Testis (tissue), 3 donors: ENCODE data around the gene CCDC116. TPM values are rescaled to one million over a fixed set of nuclear protein-coding genes. Genes with fewer than 3 reads are reported as not detected.

Experiments
- DNase-seq: peaks from one replicate; pipeline ENCODE4 v3.0.0-alpha.2; 2019
- H3K27ac ChIP-seq, 2 donors: fragments of 200-600 bp; sonication (generic); one replicate each; pipeline ENCODE4 v1.5.1; 2019
- H3K27me3 ChIP-seq: fragments of 200-600 bp; sonication (generic); one replicate; pipeline ENCODE4 v1.5.1; 2019
- H3K36me3 ChIP-seq: fragments of 200-600 bp; sonication (generic); one replicate; pipeline ENCODE4 v1.5.1; 2017; ENCODE audit warnings: low read depth; ENCODE audit errors: missing control alignments
- H3K4me1 ChIP-seq: fragments of 200-600 bp; sonication (generic); one replicate; pipeline ENCODE4 v1.5.1; 2019
- H3K4me3 ChIP-seq, 2 donors: fragments of 200-600 bp; sonication (generic); one replicate each; pipeline ENCODE4 v1.5.1; 2017 to 2019
- H3K9me3 ChIP-seq: fragments of 200-600 bp; sonication (generic); one replicate; pipeline ENCODE4 v1.5.1; 2017
- POLR2A ChIP-seq: fragments of 450-650 bp; IDR thresholded peaks from one replicate; pipeline ENCODE4 v1.6.1; 2017; ENCODE audit warnings: antibody characterized with exemption, mild to moderate bottlenecking, moderate library complexity
- WGBS, 2 donors: methylation state at CpG; one replicate each; pipeline ENCODE4 v1.1.5; 2018; 5-methylcytosine and 5-hydroxymethylcytosine counted together
- intact Hi-C: fragments of 100-400 bp; cut with DNase I; formaldehyde crosslinking; loops from one replicate; pipeline ENCODE4 v1.15.1; 2023; ENCODE audit warnings: low total_unique reads
- polyA plus RNA-seq: library from polyadenylated mRNA; stranded (reverse); fragments of 350-450 nt; fragmentation: Illumina TruSeq; extraction: RNeasy Lipid Tissue Mini Kit (QIAGEN cat#74804); gene quantifications from one replicate; pipeline ENCODE4 v1.2.3, GENCODE V29; 2014; ENCODE audit warnings: low read depth, low replicate concordance; ENCODE audit not compliant: insufficient read depth
- total RNA-seq, 2 donors: library from RNA; depleted of rRNA; stranded (reverse); fragments of >200 nt; gene quantifications; one replicate each; pipeline ENCODE4 v1.2.3, GENCODE V29; 2016
- TF ChIP-seq, protein P1 (sequence below), 3 experiments: fragments of 450-650 bp in 2 of 3; fragments of 200-600 bp in 1 of 3; sonication (generic) in 1 of 3; IDR thresholded peaks; one replicate each; pipeline ENCODE4 v1.5.1; 2016 to 2019; ENCODE audit warnings: antibody characterized with exemption in 3 of 3, mild to moderate bottlenecking in 2 of 3, moderate library complexity in 1 of 3

The CCDC116 gene
- total and polyA plus RNA-seq, 3 donors from 2014 or later = 16.0 to 54.0 (median 28.6) TPM

GRCh38 chr22:21680830-21681565 is 48.4 kb downstream of the CCDC116 start:
- TF ChIP-seq, protein P1, sequence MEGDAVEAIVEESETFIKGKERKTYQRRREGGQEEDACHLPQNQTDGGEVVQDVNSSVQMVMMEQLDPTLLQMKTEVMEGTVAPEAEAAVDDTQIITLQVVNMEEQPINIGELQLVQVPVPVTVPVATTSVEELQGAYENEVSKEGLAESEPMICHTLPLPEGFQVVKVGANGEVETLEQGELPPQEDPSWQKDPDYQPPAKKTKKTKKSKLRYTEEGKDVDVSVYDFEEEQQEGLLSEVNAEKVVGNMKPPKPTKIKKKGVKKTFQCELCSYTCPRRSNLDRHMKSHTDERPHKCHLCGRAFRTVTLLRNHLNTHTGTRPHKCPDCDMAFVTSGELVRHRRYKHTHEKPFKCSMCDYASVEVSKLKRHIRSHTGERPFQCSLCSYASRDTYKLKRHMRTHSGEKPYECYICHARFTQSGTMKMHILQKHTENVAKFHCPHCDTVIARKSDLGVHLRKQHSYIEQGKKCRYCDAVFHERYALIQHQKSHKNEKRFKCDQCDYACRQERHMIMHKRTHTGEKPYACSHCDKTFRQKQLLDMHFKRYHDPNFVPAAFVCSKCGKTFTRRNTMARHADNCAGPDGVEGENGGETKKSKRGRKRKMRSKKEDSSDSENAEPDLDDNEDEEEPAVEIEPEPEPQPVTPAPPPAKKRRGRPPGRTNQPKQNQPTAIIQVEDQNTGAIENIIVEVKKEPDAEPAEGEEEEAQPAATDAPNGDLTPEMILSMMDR (IDR thresholded peaks at IDR 0.05) = no peak
- TF ChIP-seq POLR2A = no peak
- H3K36me3 ChIP-seq = no peaks in the 10 kb centered on the region
- no peak overlapping the region for H3K27ac ChIP-seq
- 92 to 94% methylated on average over 9 to 21 of the region's 21 CpGs for WGBS, 2 donors
- no peak overlapping the region for H3K4me3 ChIP-seq
- no peak for DNase-seq
- intact Hi-C loops = no loop called here
- no peaks in the 10 kb centered on the region for H3K9me3 ChIP-seq
- H3K27me3 ChIP-seq = no peaks in the 10 kb centered on the region
- H3K4me1 ChIP-seq = no peaks in the 10 kb centered on the region

- H3K36me3 ChIP-seq = no peaks in the 10 kb centered on the region
- no peaks in the 10 kb centered on the region for H3K4me1 ChIP-seq
- intact Hi-C loops = no loop called here
- H3K9me3 ChIP-seq = no peaks in the 10 kb centered on the region
- H3K4me3 ChIP-seq = no peak overlapping the region
- H3K27me3 ChIP-seq = no peaks in the 10 kb centered on the region
- no peak for TF ChIP-seq POLR2A
- TF ChIP-seq, protein P1 (IDR thresholded peaks at IDR 0.05) = no peak
- H3K27ac ChIP-seq = no peak overlapping the region
- 83 to 88% methylated on average over 11 to 24 of the region's 24 CpGs for WGBS, 2 donors
- DNase-seq = no peak
Observed at GRCh38 chr22:21681566-21682370, 49.2 kb downstream of the CCDC116 start.

DNA sequence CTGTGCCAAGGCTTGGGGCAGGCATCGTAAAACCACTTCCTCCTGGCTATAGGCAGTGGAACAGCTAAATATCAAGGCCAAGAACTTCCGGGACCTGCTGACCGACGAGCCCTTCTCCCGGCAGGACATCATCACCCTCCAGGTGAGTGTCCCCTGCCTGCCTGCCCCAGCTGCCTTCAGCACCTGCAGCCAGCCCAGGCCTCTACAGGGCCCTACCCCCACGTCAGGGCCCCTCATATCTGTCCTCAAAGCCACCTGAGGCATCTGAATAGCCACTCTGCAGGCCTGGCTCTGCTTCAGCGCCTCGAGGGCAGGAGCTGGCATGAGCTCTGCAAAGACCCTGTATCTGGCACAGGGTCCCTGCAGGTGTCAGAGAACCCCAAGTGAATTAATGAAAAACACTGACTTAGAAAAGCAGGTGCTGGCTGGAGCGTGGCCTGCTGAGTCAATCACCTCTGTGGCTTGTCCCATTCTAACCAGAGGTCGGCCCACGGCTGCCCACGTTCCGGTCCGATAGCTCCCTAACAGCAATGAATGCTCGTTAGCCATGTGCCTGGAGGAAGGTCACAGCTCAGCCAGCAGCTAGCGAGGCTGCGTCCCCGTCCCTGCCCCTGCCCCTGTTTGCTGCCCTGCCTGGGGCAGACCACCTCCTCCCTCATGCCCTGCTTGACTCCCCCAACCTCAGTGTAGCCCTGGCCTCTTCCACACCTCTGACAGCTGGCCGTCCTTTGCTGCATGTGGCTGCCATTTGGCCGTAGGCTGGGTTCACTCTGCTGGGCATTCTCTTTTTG is 50.0 kb downstream of the CCDC116 start:
- Histone ChIP-seq H3K4me1 (no peaks in the 10 kb centered on the region), H3K27me3 (no peaks in the 10 kb centered on the region), H3K36me3 (no peaks in the 10 kb centered on the region), H3K4me3 (no peak overlapping the region), H3K9me3 (no peaks in the 10 kb centered on the region), H3K27ac (no peak overlapping the region)
- WGBS, 2 donors = 89 to 91% methylated on average over 8 to 20 of the region's 20 CpGs
- intact Hi-C loops = no loop called here
- TF ChIP-seq, protein P1 (IDR thresholded peaks at IDR 0.05) = no peak
- no peak for TF ChIP-seq POLR2A
- DNase-seq = no peak

DNA sequence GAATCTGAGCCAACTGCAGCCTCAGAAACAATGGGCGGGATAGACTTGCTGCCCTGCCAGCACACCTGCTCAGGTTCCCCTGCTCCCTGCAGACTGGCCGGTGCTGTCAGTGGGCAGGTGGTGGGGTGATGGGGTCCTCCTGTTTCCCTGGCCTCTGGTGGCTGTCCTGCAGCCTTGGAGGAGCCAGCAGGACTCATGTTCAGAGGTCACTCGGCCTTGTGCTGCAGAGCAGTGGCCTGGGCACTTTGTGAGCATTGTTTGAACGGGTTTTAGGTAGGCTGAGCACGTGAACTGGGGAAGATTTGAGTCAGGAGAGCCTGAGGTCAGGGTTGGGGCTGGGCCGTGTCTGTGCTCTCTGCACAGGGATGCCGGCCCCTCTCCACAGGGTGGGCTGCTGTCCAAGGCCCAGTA is 50.8 kb downstream of the CCDC116 start:
- no peaks in the 10 kb centered on the region for H3K4me1 ChIP-seq
- H3K27ac ChIP-seq = no peak overlapping the region
- DNase-seq = no peak
- H3K9me3 ChIP-seq = no peaks in the 10 kb centered on the region
- WGBS, 2 donors = 95 to 96% methylated on average over 6 to 7 of the region's 7 CpGs
- intact Hi-C loops = no loop called here
- H3K4me3 ChIP-seq = no peak overlapping the region
- no peak for TF ChIP-seq POLR2A
- TF ChIP-seq, protein P1 (IDR thresholded peaks at IDR 0.05) = no peak
- no peaks in the 10 kb centered on the region for H3K36me3 ChIP-seq
- H3K27me3 ChIP-seq = no peaks in the 10 kb centered on the region
